Gastroesophageal sphincter (tissue), 3 donors: Measurements from ENCODE around the gene AKT3.

ENCODE experiments used
- EP300 ChIP-seq: sonication (generic); formaldehyde crosslinking; IDR thresholded peaks from one replicate; pipeline ENCODE4 v1.6.1; 2017; ENCODE audit warnings: antibody characterized with exemption, mild to moderate bottlenecking
- POLR2A ChIP-seq, 2 donors: fragments of 450-650 bp; IDR thresholded peaks; one replicate each; pipeline ENCODE4 v1.6.1; 2017; ENCODE audit warnings: antibody characterized with exemption in 2 of 2, mild to moderate bottlenecking in 2 of 2, moderate library complexity in 1 of 2
- POLR2AphosphoS5 ChIP-seq: sonication (generic); formaldehyde crosslinking; IDR thresholded peaks from one replicate; pipeline ENCODE4 v1.6.1; 2017; ENCODE audit warnings: antibody characterized with exemption
- TF ChIP-seq, protein P1 (sequence below), 4 experiments: fragments of 200-600 bp in 2 of 4; fragments of 450-650 bp in 2 of 4; sonication (generic) in 1 of 4; IDR thresholded peaks; one replicate each; pipeline ENCODE4 v1.5.1; 2017 to 2019; ENCODE audit warnings: antibody characterized with exemption in 4 of 4, mild to moderate bottlenecking in 2 of 4, moderate library complexity in 2 of 4

DNA sequence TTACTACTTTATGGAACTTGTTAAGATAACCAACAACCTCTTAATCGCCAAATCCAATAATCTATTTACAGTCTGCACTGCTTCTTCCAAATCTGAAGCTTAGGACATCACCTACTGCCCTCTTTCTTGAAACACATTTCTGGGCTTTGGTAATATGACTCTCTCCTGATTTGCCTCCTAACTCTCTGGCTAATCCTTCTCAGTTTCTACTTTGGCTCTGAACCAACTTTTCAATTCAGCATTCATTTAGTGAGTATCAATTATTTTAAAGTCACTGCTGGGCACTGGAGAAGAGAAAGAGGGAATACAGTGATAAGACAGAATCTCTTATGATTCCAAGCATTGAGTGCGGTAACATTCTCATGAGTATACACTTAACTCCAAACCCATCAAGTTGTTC, 275.0 kb downstream of the AKT3 start:
- TF ChIP-seq EP300 (no peak), POLR2AphosphoS5 (no peak), POLR2A (IDR thresholded peaks at IDR 0.05) (no peak)
- TF ChIP-seq, protein P1, sequence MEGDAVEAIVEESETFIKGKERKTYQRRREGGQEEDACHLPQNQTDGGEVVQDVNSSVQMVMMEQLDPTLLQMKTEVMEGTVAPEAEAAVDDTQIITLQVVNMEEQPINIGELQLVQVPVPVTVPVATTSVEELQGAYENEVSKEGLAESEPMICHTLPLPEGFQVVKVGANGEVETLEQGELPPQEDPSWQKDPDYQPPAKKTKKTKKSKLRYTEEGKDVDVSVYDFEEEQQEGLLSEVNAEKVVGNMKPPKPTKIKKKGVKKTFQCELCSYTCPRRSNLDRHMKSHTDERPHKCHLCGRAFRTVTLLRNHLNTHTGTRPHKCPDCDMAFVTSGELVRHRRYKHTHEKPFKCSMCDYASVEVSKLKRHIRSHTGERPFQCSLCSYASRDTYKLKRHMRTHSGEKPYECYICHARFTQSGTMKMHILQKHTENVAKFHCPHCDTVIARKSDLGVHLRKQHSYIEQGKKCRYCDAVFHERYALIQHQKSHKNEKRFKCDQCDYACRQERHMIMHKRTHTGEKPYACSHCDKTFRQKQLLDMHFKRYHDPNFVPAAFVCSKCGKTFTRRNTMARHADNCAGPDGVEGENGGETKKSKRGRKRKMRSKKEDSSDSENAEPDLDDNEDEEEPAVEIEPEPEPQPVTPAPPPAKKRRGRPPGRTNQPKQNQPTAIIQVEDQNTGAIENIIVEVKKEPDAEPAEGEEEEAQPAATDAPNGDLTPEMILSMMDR (IDR thresholded peaks at IDR 0.05), result no peak
